Spleen (tissue), 11 donors: ENCODE data around the gene REG1A. TPM values are rescaled to one million over a fixed set of nuclear protein-coding genes. Genes with fewer than 3 reads are reported as not detected.

Experiments used
- DNase-seq: peaks from one replicate; pipeline ENCODE4 v3.0.0-alpha.2; 2020
- H3K27ac ChIP-seq, 8 donors: fragments of 200-600 bp; sonication (generic) in 7 of 8; 1 replicate in 4 of 8; 2 replicates in 4 of 8; pipeline versions ENCODE4 v1.5.0 to v1.8.0; 2016 to 2021; ENCODE audit warnings: inconsistent platforms in 4 of 8, mild to moderate bottlenecking in 4 of 8, moderate library complexity in 1 of 8
- H3K27me3 ChIP-seq, 7 donors: fragments of 200-600 bp; sonication (generic) in 6 of 7; replicated peaks in 1 of 7; 1 replicate in 4 of 7; 2 replicates in 3 of 7; pipeline versions ENCODE4 v1.5.0 to v1.8.0; 2016 to 2021; ENCODE audit warnings: inconsistent platforms in 3 of 7, mild to moderate bottlenecking in 1 of 7
- H3K36me3 ChIP-seq, 6 donors: fragments of 200-600 bp; sonication (generic) in 5 of 6; 1 replicate in 4 of 6; 2 replicates in 2 of 6; pipeline versions ENCODE4 v1.5.0 to v1.8.0; 2016 to 2021; ENCODE audit warnings: inconsistent platforms in 2 of 6
- H3K4me1 ChIP-seq, 6 donors: fragments of 200-600 bp; sonication (generic) in 5 of 6; 1 replicate in 3 of 6; 2 replicates in 3 of 6; pipeline versions ENCODE4 v1.5.0 to v1.8.0; 2016 to 2021; ENCODE audit warnings: inconsistent platforms in 3 of 6
- H3K4me3 ChIP-seq, 8 donors: fragments of 200-600 bp; sonication (generic) in 7 of 8; 1 replicate in 4 of 8; 2 replicates in 4 of 8; pipeline versions ENCODE4 v1.5.0 to v1.8.0; 2016 to 2021; ENCODE audit warnings: inconsistent platforms in 4 of 8, mild to moderate bottlenecking in 4 of 8, moderate library complexity in 2 of 8
- H3K9me3 ChIP-seq, 8 donors: fragments of 200-600 bp; sonication (generic) in 7 of 8; 1 replicate in 4 of 8; 2 replicates in 4 of 8; pipeline versions ENCODE4 v1.5.0 to v1.8.0; 2016 to 2021; ENCODE audit warnings: inconsistent platforms in 4 of 8
- CTCF ChIP-seq, 11 experiments: fragments of 200-600 bp in 7 of 11; fragments of 450-650 bp in 4 of 11; sonication (generic) in 4 of 11; IDR thresholded peaks in 8 of 11; conservative IDR thresholded peaks in 3 of 11; 1 replicate in 7 of 11; 2 replicates in 4 of 11; pipeline versions ENCODE4 v1.4.0 to v1.8.0; 2016 to 2021; ENCODE audit warnings: antibody characterized with exemption in 11 of 11, inconsistent platforms in 4 of 11, mild to moderate bottlenecking in 1 of 11
- POLR2A ChIP-seq, 3 donors: fragments of 450-650 bp; IDR thresholded peaks; one replicate each; pipeline ENCODE4 v1.5.1; 2017; ENCODE audit warnings: antibody characterized with exemption in 3 of 3, mild to moderate bottlenecking in 1 of 3
- POLR2AphosphoS5 ChIP-seq, 3 donors: sonication (generic); formaldehyde crosslinking; IDR thresholded peaks; one replicate each; pipeline ENCODE4 v1.5.1; 2017; ENCODE audit warnings: antibody characterized with exemption in 3 of 3
- WGBS, 5 donors: extraction: QIAGEN DNeasy Blood & Tissue Kit in 3 of 5; methylation state at CpG; one replicate each; pipeline versions ENCODE4 v1.1.5 to v1.1.7; 2013 to 2018; 5-methylcytosine and 5-hydroxymethylcytosine counted together
- intact Hi-C: fragments of 100-400 bp; cut with DNase I; formaldehyde crosslinking; loops from one replicate; pipeline ENCODE4 v1.15.0; 2023; ENCODE audit warnings: low total_unique reads
- polyA plus RNA-seq, 3 donors: library from polyadenylated mRNA; stranded (reverse); fragments of 200-250 nt; gene quantifications; one replicate each; pipeline ENCODE4 v1.2.1, GENCODE V29; 2013
- total RNA-seq, 7 donors: library from RNA; depleted of rRNA in 3 of 7; stranded (reverse); fragments of >200 nt in 3 of 7; fragmentation: NEBNext Ultra II Directional in 4 of 7; extraction: Animal tissue kit (Norgen Biotek cat#: 25700) in 4 of 7; gene quantifications; one replicate each; pipeline versions ENCODE4 v1.1.0 to v1.2.1, GENCODE V29; 2016 to 2021
- donor health status: healthy with polysubstance abuse.
- donor health status: DM: no; HTN: no; CAD: no; lungs with moderate emphysema.
- donor health status: DM: no; HTN: no; CAD: no.
- donor health status: Bipolar disorder and iron deficiency.
- donor health status: healthy.
- donor health status: DM: no; HTN: no; CAD: no.
- donor health status: DM: yes; HTN: yes; CAD: no.

REG1A gene
- total and polyA plus RNA-seq, 10 donors: 2.2 to 8.0 (median 3.8) TPM; not detected in 4

- no peak for TF ChIP-seq POLR2A (IDR thresholded peaks at IDR 0.05)
- DNase-seq: no peak
- 50 to 75% (median 64%) methylated on average over 3 of the region's 3 CpGs for WGBS, 5 donors
- Histone ChIP-seq H3K4me1 (no peaks in the 10 kb centered on the region), H3K4me3 (no peak overlapping the region), H3K9me3 (no peaks in the 10 kb centered on the region), H3K36me3 (no peaks in the 10 kb centered on the region), H3K27me3 (no peaks in the 10 kb centered on the region), H3K27ac (no peak overlapping the region)
- intact Hi-C loops: no loop called here
Measured at GRCh38 chr2:79114797-79115494, 5.3 kb upstream of the REG1A start.

- H3K4me3 ChIP-seq: no peak overlapping the region
- H3K27ac ChIP-seq: no peak overlapping the region
- H3K27me3 ChIP-seq: no peaks in the 10 kb centered on the region
- H3K4me1 ChIP-seq: no peaks in the 10 kb centered on the region
- TF ChIP-seq POLR2AphosphoS5 (IDR thresholded peaks at IDR 0.05): no peak
- no peak for TF ChIP-seq CTCF (IDR thresholded peaks at IDR 0.05 in 8 of 11, conservative IDR thresholded peaks at IDR 0.05 in 3 of 11)
- no peak for TF ChIP-seq POLR2A (IDR thresholded peaks at IDR 0.05)
- WGBS, 5 donors: 61 to 80% (median 71%) methylated on average over 2 of the region's 2 CpGs
- no peaks in the 10 kb centered on the region for H3K36me3 ChIP-seq
- H3K9me3 ChIP-seq: no peaks in the 10 kb centered on the region
- no peak for DNase-seq
- intact Hi-C loops: no loop called here
Measured at GRCh38 chr2:79116997-79117928, 3.0 kb upstream of the REG1A start.

- intact Hi-C loops: no loop called here
- no peak for DNase-seq
Measured at GRCh38 chr2:79122676-79123075, 2.4 kb downstream of the REG1A start.

More at GRCh38 chr2:79122676-79123075, 2.4 kb downstream of the REG1A start:
- Histone ChIP-seq H3K9me3 (no peaks in the 10 kb centered on the region), H3K4me1 (no peaks in the 10 kb centered on the region), H3K27ac (no peak overlapping the region), H3K27me3 (no peaks in the 10 kb centered on the region), H3K4me3 (no peak overlapping the region), H3K36me3 (no peaks in the 10 kb centered on the region)
- WGBS, 5 donors: 86 to 92% (median 87%) methylated on average over 2 of the region's 2 CpGs
- TF ChIP-seq POLR2AphosphoS5 (IDR thresholded peaks at IDR 0.05): no peak
- TF ChIP-seq CTCF (IDR thresholded peaks at IDR 0.05 in 8 of 11, conservative IDR thresholded peaks at IDR 0.05 in 3 of 11): no peak
- no peak for TF ChIP-seq POLR2A (IDR thresholded peaks at IDR 0.05)
